Mesodermal cell (in vitro differentiated cells): ENCODE results near the gene RUFY2.

Experiments
- H3K27ac ChIP-seq: 2 replicates; pipeline ENCODE4 v1.7.0; 2013; ENCODE audit warnings: mild to moderate bottlenecking, low read depth, low read length, moderate library complexity; ENCODE audit not compliant: severe bottlenecking
- H3K36me3 ChIP-seq: 2 replicates; pipeline ENCODE4 v1.7.1; 2013; ENCODE audit warnings: mild to moderate bottlenecking, low read length, moderate library complexity; ENCODE audit not compliant: control insufficient read depth, insufficient read depth
- H3K4me1 ChIP-seq: one replicate; pipeline ENCODE4 v1.7.1; 2013; ENCODE audit warnings: mild to moderate bottlenecking, low read length; ENCODE audit not compliant: insufficient read depth, control insufficient read depth, poor library complexity, severe bottlenecking
- H3K4me3 ChIP-seq: 2 replicates; pipeline ENCODE4 v1.7.0; 2013; ENCODE audit warnings: low read length, control low read depth, mild to moderate bottlenecking; ENCODE audit not compliant: insufficient read depth, poor library complexity, severe bottlenecking; ENCODE audit errors: extremely low read depth
- H3K9me3 ChIP-seq: 2 replicates; pipeline ENCODE4 v1.7.1; 2013; ENCODE audit warnings: mild to moderate bottlenecking, low read length, moderate library complexity; ENCODE audit not compliant: control insufficient read depth
- WGBS, 2 experiments: methylation state at CpG; one replicate each; pipeline ENCODE4 v1.1.5; 2013; ENCODE audit warnings: missing lambda C conversion rate in 2 of 2; ENCODE audit not compliant: insufficient coverage in 2 of 2; 5-methylcytosine and 5-hydroxymethylcytosine counted together

The RUFY2 gene

GRCh38 chr10:68419376-68419775, 12.3 kb upstream of the RUFY2 start:
- Histone ChIP-seq H3K4me1 (no peaks in the 10 kb centered on the region), H3K27ac (no peak overlapping the region), H3K4me3 (no peak overlapping the region), H3K36me3 (peaks cover 76% of the 10 kb centered on the region), H3K9me3 (no peaks in the 10 kb centered on the region)
- WGBS, 2 experiments, result no CpG with 5 or more reads among the region's 3 CpGs

DNA sequence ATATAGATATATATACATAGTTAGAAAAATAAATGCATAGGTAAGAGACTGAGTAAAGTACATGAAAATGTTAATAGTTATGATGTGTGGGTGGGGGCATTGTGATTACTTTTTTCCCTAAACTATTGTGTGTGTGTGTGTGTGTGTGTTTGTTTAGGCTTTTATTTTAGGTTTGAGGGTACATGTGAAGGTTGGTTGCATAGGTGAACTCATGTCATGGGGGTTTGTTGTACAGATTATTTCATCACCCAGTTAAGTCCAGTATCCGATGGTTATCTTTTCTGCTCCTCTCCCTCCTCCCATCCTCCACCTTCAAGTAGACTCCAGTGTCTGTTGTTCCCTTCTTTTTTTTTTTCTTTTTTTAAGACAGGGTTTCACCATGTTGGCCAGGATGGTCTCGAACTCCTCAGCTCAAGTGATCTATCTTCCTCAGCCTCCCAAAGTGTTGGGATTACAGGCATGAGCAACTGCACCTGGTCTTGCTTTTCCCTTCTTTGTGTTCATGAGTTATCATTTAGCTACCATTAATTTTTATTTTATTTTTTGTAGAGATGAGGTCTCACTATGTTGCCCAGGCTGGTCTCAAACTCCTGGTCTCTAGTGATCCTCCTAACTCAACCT, 1.9 kb upstream of the RUFY2 start:
- WGBS, 2 experiments, result 80 to 86% methylated on average over 1 of the region's 2 CpGs
- Histone ChIP-seq H3K27ac (no peak overlapping the region), H3K9me3 (no peaks in the 10 kb centered on the region)

DNA sequence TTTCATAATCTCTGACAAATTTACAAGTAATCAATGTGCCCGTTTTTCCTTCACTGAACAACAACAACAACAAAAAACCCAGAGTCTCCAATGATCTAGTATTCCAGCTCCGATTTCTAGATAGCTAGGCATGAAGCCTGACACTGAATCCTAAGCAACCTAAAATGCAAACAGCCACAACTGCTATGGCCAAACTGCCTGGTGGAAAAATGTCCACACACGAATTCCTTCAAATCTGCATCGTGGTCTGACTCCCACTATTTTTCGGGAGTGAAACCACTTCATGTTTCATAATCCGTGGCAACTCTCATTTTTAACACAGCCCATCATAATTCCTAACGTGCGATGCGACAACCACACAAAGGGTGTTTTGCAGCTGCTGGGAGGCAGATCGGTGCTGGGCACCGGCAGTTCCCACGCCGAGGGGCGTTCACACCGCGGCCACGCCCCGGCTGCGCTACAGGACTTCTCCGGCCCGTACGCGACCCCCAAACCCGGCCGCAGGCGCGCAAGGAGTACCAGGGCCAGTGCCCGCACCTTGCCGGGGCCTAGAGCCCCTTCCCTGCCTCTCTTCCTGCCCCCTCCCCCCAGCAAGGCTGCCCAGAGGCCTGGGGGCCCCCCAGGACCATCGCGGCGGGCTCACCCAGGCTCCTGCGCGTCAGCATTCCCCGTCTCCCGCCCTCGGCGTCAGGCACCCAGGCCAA, 814 bp downstream of the RUFY2 start:
- 1 to 5% methylated on average over 28 to 35 of the region's 38 CpGs for WGBS, 2 experiments
- H3K4me1 ChIP-seq, result no peaks in the 10 kb centered on the region
- no peaks in the 10 kb centered on the region for H3K9me3 ChIP-seq
- H3K36me3 ChIP-seq, result peaks cover 13% of the 10 kb centered on the region
- H3K4me3 ChIP-seq, result peak overlapping the region; percentile 99
- H3K27ac ChIP-seq, result peak overlapping the region; percentile 94

More for the DNA sequence above, 1.9 kb upstream of the RUFY2 start:
- Histone ChIP-seq H3K4me1 (no peaks in the 10 kb centered on the region), H3K36me3 (peaks cover 3% of the 10 kb centered on the region), H3K4me3 (no peak overlapping the region)

DNA sequence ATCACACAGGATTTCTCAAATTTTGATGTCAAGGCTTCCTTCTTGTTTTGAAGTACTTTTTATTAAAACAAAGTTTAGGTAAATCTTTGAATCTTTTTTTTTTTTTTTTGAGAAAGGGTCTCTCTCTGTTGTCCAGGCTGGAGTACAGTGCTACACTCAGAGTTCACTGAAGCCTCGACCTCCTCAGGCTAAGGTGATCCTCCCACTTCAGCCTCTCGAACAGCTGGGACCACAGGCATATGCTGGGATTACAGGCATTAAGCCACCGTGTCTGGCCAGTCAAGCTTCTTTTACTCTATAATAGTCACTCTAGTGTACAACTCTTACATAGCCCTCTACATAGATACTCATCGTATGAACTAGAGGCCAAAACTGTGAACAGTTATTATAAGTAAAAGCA, 3.4 kb downstream of the RUFY2 start:
- no peak overlapping the region for H3K27ac ChIP-seq
- peaks cover 29% of the 10 kb centered on the region for H3K36me3 ChIP-seq
- H3K9me3 ChIP-seq, result no peaks in the 10 kb centered on the region
- H3K4me3 ChIP-seq, result no peak overlapping the region
- no peaks in the 10 kb centered on the region for H3K4me1 ChIP-seq
- 90 to 93% methylated on average over 2 to 3 of the region's 4 CpGs for WGBS, 2 experiments

GRCh38 chr10:68402276-68402675, 4.8 kb downstream of the RUFY2 start:
- H3K36me3 ChIP-seq, result peaks cover 40% of the 10 kb centered on the region
- no CpG with 5 or more reads among the region's 1 CpG for WGBS, 2 experiments

DNA sequence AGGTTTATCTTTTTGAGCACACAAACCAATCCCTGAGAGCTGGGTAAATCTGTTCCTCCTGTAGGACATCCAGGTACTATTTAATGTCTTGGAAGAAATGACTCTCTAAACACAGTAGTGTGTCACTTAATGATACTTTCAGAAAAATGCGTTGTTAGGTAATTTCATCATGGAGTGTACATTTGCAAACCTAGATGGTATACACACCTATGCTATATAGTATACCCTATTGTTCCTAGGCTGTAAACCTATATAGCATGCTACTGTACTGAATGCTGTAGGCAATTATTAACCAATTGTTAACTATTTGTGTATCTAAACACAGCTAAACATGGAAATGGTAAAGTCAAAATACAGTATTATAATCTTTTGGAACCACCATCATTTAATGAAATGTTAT, 10.1 kb downstream of the RUFY2 start:
- H3K4me3 ChIP-seq, result no peak overlapping the region
- no peaks in the 10 kb centered on the region for H3K9me3 ChIP-seq
- WGBS, 2 experiments, result no CpG with 5 or more reads among the region's 1 CpG
- no peaks in the 10 kb centered on the region for H3K4me1 ChIP-seq
- peaks cover 79% of the 10 kb centered on the region for H3K36me3 ChIP-seq
- H3K27ac ChIP-seq, result no peak overlapping the region

More at GRCh38 chr10:68402276-68402675, 4.8 kb downstream of the RUFY2 start:
- Histone ChIP-seq H3K9me3 (no peaks in the 10 kb centered on the region), H3K4me1 (no peaks in the 10 kb centered on the region), H3K27ac (no peak overlapping the region), H3K4me3 (no peak overlapping the region)

GRCh38 chr10:68385740-68386139, 21.3 kb downstream of the RUFY2 start:
- Histone ChIP-seq H3K27ac (no peak overlapping the region), H3K36me3 (peaks cover 85% of the 10 kb centered on the region), H3K4me3 (no peak overlapping the region), H3K9me3 (no peaks in the 10 kb centered on the region), H3K4me1 (no peaks in the 10 kb centered on the region)
- WGBS, 2 experiments, result no CpG with 5 or more reads among the region's 2 CpGs

GRCh38 chr10:68371604-68372003, 35.5 kb downstream of the RUFY2 start:
- Histone ChIP-seq H3K4me3 (no peak overlapping the region), H3K4me1 (no peaks in the 10 kb centered on the region), H3K9me3 (peaks cover 12% of the 10 kb centered on the region), H3K36me3 (peaks cover 86% of the 10 kb centered on the region), H3K27ac (no peak overlapping the region)
- no CpG with 5 or more reads among the region's 1 CpG for WGBS, 2 experiments

- Histone ChIP-seq H3K36me3 (peaks cover 78% of the 10 kb centered on the region), H3K27ac (no peak overlapping the region), H3K9me3 (peaks cover 5% of the 10 kb centered on the region), H3K4me3 (no peak overlapping the region), H3K4me1 (no peaks in the 10 kb centered on the region)
- no CpG with 5 or more reads among the region's 2 CpGs for WGBS, 2 experiments
Observed at GRCh38 chr10:68367121-68367520, 40.0 kb downstream of the RUFY2 start.

- H3K27ac ChIP-seq, result no peak overlapping the region
- H3K9me3 ChIP-seq, result no peaks in the 10 kb centered on the region
- H3K36me3 ChIP-seq, result peaks cover 78% of the 10 kb centered on the region
- WGBS, 2 experiments, result 94 to 100% methylated on average over 1 to 2 of the region's 5 CpGs
- H3K4me1 ChIP-seq, result no peaks in the 10 kb centered on the region
- H3K4me3 ChIP-seq, result no peak overlapping the region
Observed at GRCh38 chr10:68366600-68366999, 40.5 kb downstream of the RUFY2 start.

DNA sequence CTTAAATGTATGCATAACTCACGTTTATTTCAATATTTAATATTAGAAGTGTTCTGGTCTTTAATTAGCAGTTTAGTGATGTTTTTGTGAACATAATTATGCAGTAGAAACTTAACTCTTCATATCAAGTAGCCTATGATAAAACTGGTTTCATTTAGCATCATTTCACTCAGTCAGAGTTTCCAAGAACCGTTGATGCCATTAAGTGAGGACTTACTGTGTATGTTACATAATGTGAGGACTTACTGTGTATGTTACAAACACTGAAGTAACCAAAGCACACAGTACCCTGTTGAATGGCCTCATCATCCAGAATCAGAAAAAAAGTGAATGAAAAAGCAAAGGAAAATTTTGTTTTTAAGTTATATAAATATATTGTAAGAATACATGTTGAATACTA, 41.5 kb downstream of the RUFY2 start:
- Histone ChIP-seq H3K36me3 (peaks cover 79% of the 10 kb centered on the region), H3K9me3 (no peaks in the 10 kb centered on the region), H3K4me3 (no peak overlapping the region), H3K27ac (no peak overlapping the region), H3K4me1 (no peaks in the 10 kb centered on the region)
- no CpG with 5 or more reads among the region's 2 CpGs for WGBS, 2 experiments
